HEK293T (cell line): ENCODE data around the gene VEPH1.

Source experiments
- CTCF ChIA-PET: fragments of 350-600 bp; formaldehyde crosslinking; extraction: SDS; loops from one replicate; lab custom pipeline; 2021; ENCODE audit warnings: antibody characterized with exemption, inconsistent platforms; lab: Yijun Ruan, JAX
- POLR2A ChIA-PET: fragments of 350-600 bp; formaldehyde crosslinking; extraction: SDS; loops from one replicate; lab custom pipeline; 2020; ENCODE audit warnings: antibody characterized with exemption, inconsistent platforms; lab: Yijun Ruan, JAX
- DNase-seq: peaks from one replicate; pipeline ENCODE4 v3.0.0; 2012; ENCODE audit warnings: mixed read lengths; ENCODE audit errors: extremely low spot score
- ARNT ChIP-seq: fragments of 450-650 bp; IDR thresholded peaks from 2 replicates; pipeline ENCODE4 v1.6.1; 2017; ENCODE audit warnings: mild to moderate bottlenecking
- BHLHE40 ChIP-seq: fragments of 450-650 bp; IDR thresholded peaks from 2 replicates; pipeline ENCODE4 v1.6.1; 2016; ENCODE audit warnings: mild to moderate bottlenecking, moderate library complexity, borderline replicate concordance
- CTBP1 ChIP-seq: fragments of 450-650 bp; IDR thresholded peaks from 2 replicates; pipeline ENCODE4 v1.6.1; 2016; ENCODE audit warnings: borderline replicate concordance
- ELF4 ChIP-seq: fragments of 450-650 bp; IDR thresholded peaks from 2 replicates; pipeline ENCODE4 v1.6.1; 2017; ENCODE audit warnings: antibody characterized with exemption
- FOXA1 ChIP-seq: fragments of 450-650 bp; IDR thresholded peaks from 2 replicates; pipeline ENCODE4 v1.6.1; 2016; ENCODE audit warnings: mild to moderate bottlenecking
- FOXK2 ChIP-seq: fragments of 450-650 bp; IDR thresholded peaks from 2 replicates; pipeline ENCODE4 v1.6.1; 2016; ENCODE audit warnings: mild to moderate bottlenecking
- FOXM1 ChIP-seq: fragments of 450-650 bp; IDR thresholded peaks from 2 replicates; pipeline ENCODE4 v1.6.1; 2017; ENCODE audit warnings: mild to moderate bottlenecking, borderline replicate concordance
- HDGF ChIP-seq: fragments of 450-650 bp; IDR thresholded peaks from 2 replicates; pipeline ENCODE4 v1.6.1; 2017; ENCODE audit warnings: antibody characterized with exemption, borderline replicate concordance
- L3MBTL2 ChIP-seq: fragments of 450-650 bp; conservative IDR thresholded peaks from 2 replicates; pipeline ENCODE4 v1.6.1; 2016; ENCODE audit warnings: mild to moderate bottlenecking
- LEF1 ChIP-seq: fragments of 450-650 bp; IDR thresholded peaks from 2 replicates; pipeline ENCODE4 v1.6.1; 2017; ENCODE audit warnings: mild to moderate bottlenecking, borderline replicate concordance
- NFRKB ChIP-seq: fragments of 450-650 bp; IDR thresholded peaks from 2 replicates; pipeline ENCODE4 v1.6.1; 2016; ENCODE audit warnings: mild to moderate bottlenecking, moderate library complexity
- PKNOX1 ChIP-seq: fragments of 450-650 bp; IDR thresholded peaks from 2 replicates; pipeline ENCODE4 v1.6.1; 2016
- SP1 ChIP-seq: fragments of 450-650 bp; IDR thresholded peaks from 2 replicates; pipeline ENCODE4 v1.6.1; 2017
- SUZ12 ChIP-seq: fragments of 450-650 bp; IDR thresholded peaks from 2 replicates; pipeline ENCODE4 v1.6.1; 2016; ENCODE audit warnings: mild to moderate bottlenecking
- TARDBP ChIP-seq: fragments of 450-650 bp; IDR thresholded peaks from 2 replicates; pipeline ENCODE4 v1.6.1; 2016
- ZNF384 ChIP-seq: fragments of 450-650 bp; IDR thresholded peaks from 2 replicates; pipeline ENCODE4 v1.6.1; 2016

The VEPH1 gene

GRCh38 chr3:157347577-157348303 is 155.5 kb downstream of the VEPH1 start:
- no peak for DNase-seq
- POLR2A ChIA-PET: no interaction called here
- CTCF ChIA-PET: no interaction called here
- TF ChIP-seq LEF1 (no peak), NFRKB (no peak), ZNF384 (no peak), PKNOX1 (no peak), ARNT (no peak), FOXM1 (no peak), ELF4 (no peak), TARDBP (no peak), SUZ12 (no peak)

- no peak for DNase-seq
- CTCF ChIA-PET: no interaction called here
- POLR2A ChIA-PET: no interaction called here
- TF ChIP-seq LEF1 (no peak), NFRKB (no peak), CTBP1 (no peak), SP1 (no peak), ELF4 (no peak), ZNF384 (no peak), ARNT (no peak), HDGF (no peak), TARDBP (no peak), BHLHE40 (no peak), FOXA1 (no peak), PKNOX1 (no peak), L3MBTL2 (no peak), FOXK2 (no peak), SUZ12 (no peak), FOXM1 (no peak)
Observed at GRCh38 chr3:157336252-157337009, 166.8 kb downstream of the VEPH1 start.

GRCh38 chr3:157335233-157336076 is 167.8 kb downstream of the VEPH1 start:
- no peak for TF ChIP-seq SUZ12
- no peak for TF ChIP-seq ARNT
- no peak for TF ChIP-seq FOXA1
- TF ChIP-seq SP1: no peak
- no peak for TF ChIP-seq BHLHE40
- ChIA-PET CTCF (no interaction called here), POLR2A (no interaction called here)
- DNase-seq: no peak

- DNase-seq: no peak
- no peak for TF ChIP-seq FOXM1
- ChIA-PET CTCF (no interaction called here), POLR2A (no interaction called here)
Observed at GRCh38 chr3:157333551-157333991, 169.6 kb downstream of the VEPH1 start.

GRCh38 chr3:157330206-157330605 is 173.0 kb downstream of the VEPH1 start:
- no peak for DNase-seq
- TF ChIP-seq CTBP1: no peak
- CTCF ChIA-PET: no interaction called here

GRCh38 chr3:157329551-157329950 is 173.7 kb downstream of the VEPH1 start:
- ChIA-PET POLR2A (no interaction called here), CTCF (no interaction called here)
- no peak for DNase-seq
- TF ChIP-seq LEF1 (no peak), ZNF384 (no peak), FOXK2 (no peak), FOXA1 (no peak), L3MBTL2 (no peak), ELF4 (no peak), SP1 (no peak), ARNT (no peak), NFRKB (no peak)

More at GRCh38 chr3:157330206-157330605, 173.0 kb downstream of the VEPH1 start:
- POLR2A ChIA-PET: no interaction called here

- TF ChIP-seq BHLHE40: no peak
- TF ChIP-seq L3MBTL2: no peak
- CTCF ChIA-PET: no interaction called here
- no peak for DNase-seq
- POLR2A ChIA-PET: no interaction called here
Observed at GRCh38 chr3:157327837-157328236, 175.4 kb downstream of the VEPH1 start.
